Ishikawa (cell line): ENCODE data around the gene NCKAP5L.

Experiments used
- CEBPB ChIP-seq: IDR thresholded peaks from 2 replicates; pipeline ENCODE4 v1.6.1; 2012
- CREB1 ChIP-seq: IDR thresholded peaks from 2 replicates; pipeline ENCODE4 v1.6.1; 2012; ENCODE audit warnings: low read depth
- EGR1 ChIP-seq: IDR thresholded peaks from 2 replicates; pipeline ENCODE4 v1.6.1; 2012
- EP300 ChIP-seq: IDR thresholded peaks from 2 replicates; pipeline ENCODE4 v1.6.1; 2012; ENCODE audit warnings: borderline replicate concordance
- FOXM1 ChIP-seq: IDR thresholded peaks from 2 replicates; pipeline ENCODE4 v1.6.1; 2012; ENCODE audit warnings: low read depth, borderline replicate concordance
- MAX ChIP-seq: IDR thresholded peaks from 2 replicates; pipeline ENCODE4 v1.6.1; 2012
- NFIC ChIP-seq: IDR thresholded peaks from 2 replicates; pipeline ENCODE4 v1.6.1; 2012
- RAD21 ChIP-seq: IDR thresholded peaks from 2 replicates; pipeline ENCODE4 v1.6.1; 2012; ENCODE audit warnings: low read depth
- REST ChIP-seq: IDR thresholded peaks from 2 replicates; pipeline ENCODE4 v1.6.1; 2012; ENCODE audit warnings: low read depth, mild to moderate bottlenecking
- TAF1 ChIP-seq: IDR thresholded peaks from 2 replicates; pipeline ENCODE4 v1.6.1; 2012; ENCODE audit warnings: low read depth, mild to moderate bottlenecking
- TCF12 ChIP-seq: IDR thresholded peaks from 2 replicates; pipeline ENCODE4 v1.6.1; 2012; ENCODE audit warnings: low read depth
- TEAD4 ChIP-seq: IDR thresholded peaks from 2 replicates; pipeline ENCODE4 v1.6.1; 2012
- USF1 ChIP-seq: IDR thresholded peaks from 2 replicates; pipeline ENCODE4 v1.6.1; 2012
- YY1 ChIP-seq: IDR thresholded peaks from 2 replicates; pipeline ENCODE4 v1.6.1; 2012; ENCODE audit warnings: low read depth
- ZBTB7A ChIP-seq: IDR thresholded peaks from 2 replicates; pipeline ENCODE4 v1.6.1; 2012; ENCODE audit warnings: low read depth

NCKAP5L gene

GRCh38 chr12:49776858-49777257 lies 51.4 kb downstream of the NCKAP5L start:
- TF ChIP-seq MAX (no peak), YY1 (no peak), REST (no peak), TAF1 (no peak), EGR1 (no peak), ZBTB7A (no peak)

- TF ChIP-seq RAD21 (peak; percentile 97), CEBPB (peak; percentile 74; the same call in 1 of the 2 replicates), REST (no peak)
Measured at GRCh38 chr12:49776413-49776812, 51.8 kb downstream of the NCKAP5L start.

GRCh38 chr12:49767333-49767732 lies 60.9 kb downstream of the NCKAP5L start:
- TF ChIP-seq FOXM1 (no peak), RAD21 (no peak), CEBPB (no peak), ZBTB7A (no peak)

GRCh38 chr12:49766115-49766455 lies 62.1 kb downstream of the NCKAP5L start:
- no peak for TF ChIP-seq EP300
- no peak for TF ChIP-seq FOXM1
- no peak for TF ChIP-seq NFIC
- TF ChIP-seq EGR1 = no peak
- TF ChIP-seq TAF1 = no peak
- TF ChIP-seq REST = no peak
- no peak for TF ChIP-seq MAX
- no peak for TF ChIP-seq ZBTB7A
- no peak for TF ChIP-seq YY1
- TF ChIP-seq RAD21 = no peak
- TF ChIP-seq CEBPB = no peak
- TF ChIP-seq CREB1 = no peak
- no peak for TF ChIP-seq TEAD4
- TF ChIP-seq TCF12 = no peak

GRCh38 chr12:49764126-49764525 lies 64.1 kb downstream of the NCKAP5L start:
- no peak for TF ChIP-seq USF1

GRCh38 chr12:49763006-49763591 lies 65.1 kb downstream of the NCKAP5L start:
- 0 out of 2 replicates have a peak, but pooled peaks have one; percentile 15 for TF ChIP-seq TCF12
- TF ChIP-seq RAD21 = peak; percentile 34; the same call in 1 of the 2 replicates
- 0 out of 2 replicates have a peak, but pooled peaks have one; percentile 11 for TF ChIP-seq YY1
- no peak for TF ChIP-seq USF1
